Caco-2 (cell line): Measurements from ENCODE around the gene CLNK. TPM values are rescaled to one million over a fixed set of nuclear protein-coding genes. Genes with fewer than 3 reads are reported as not detected.

Experiments
- BruUV-seq: library from RNA; stranded (reverse); fragments of 400-500 nt; replicated peaks from 2 replicates; lab custom pipeline; 2021; lab: Mats Ljungman, UMichigan
- CTCF ChIA-PET: fragments of 300-600 bp; sonication (Branson Sonifier 250); formaldehyde crosslinking; loops from one replicate; lab custom pipeline; 2022; ENCODE audit warnings: antibody characterized with exemption; lab: Charles Lee
- POLR2A ChIA-PET: fragments of 300-600 bp; sonication (Branson Sonifier 250); formaldehyde crosslinking; loops from one replicate; lab custom pipeline; 2022; ENCODE audit warnings: antibody characterized with exemption; lab: Charles Lee
- DNase-seq, 2 experiments: peaks; one replicate each; pipeline versions ENCODE4 v3.0.0 to v3.0.0-alpha.2; 2020 to 2022
- H3K27me3 ChIP-seq: replicated peaks from 2 replicates; pipeline ENCODE4 v1.6.0; 2011; ENCODE audit warnings: low read length; ENCODE audit not compliant: control insufficient read depth, insufficient read depth
- H3K36me3 ChIP-seq: 2 replicates; pipeline ENCODE4 v1.5.1; 2011; ENCODE audit warnings: low read length; ENCODE audit not compliant: control insufficient read depth, insufficient read depth
- H3K4me1 ChIP-seq: fragments of 250-450 bp; sonication (Bioruptor Pico); 2 replicates; pipeline ENCODE4 v1.5.1; 2020; ENCODE audit warnings: mild to moderate bottlenecking
- H3K4me3 ChIP-seq: 2 replicates; pipeline ENCODE4 v1.5.1; 2011; ENCODE audit warnings: low read depth, mild to moderate bottlenecking, control low read depth, low read length
- H3K9me3 ChIP-seq: fragments of 250-450 bp; sonication (Bioruptor Pico); 2 replicates; pipeline ENCODE4 v1.5.1; 2020; ENCODE audit warnings: mild to moderate bottlenecking, moderate library complexity
- H3K27ac Mint-ChIP-seq: one replicate; pipeline ENCODE4 v1.8.0; 2022; ENCODE audit warnings: mixed read lengths; ENCODE audit not compliant: unreplicated experiment
- H3K27me3 Mint-ChIP-seq: one replicate; pipeline ENCODE4 v1.8.0; 2022; ENCODE audit warnings: mixed read lengths; ENCODE audit not compliant: insufficient read depth, unreplicated experiment
- H3K36me3 Mint-ChIP-seq: one replicate; pipeline ENCODE4 v1.8.0; 2022; ENCODE audit warnings: mild to moderate bottlenecking, mixed read lengths; ENCODE audit not compliant: insufficient read depth, unreplicated experiment
- H3K4me1 Mint-ChIP-seq: one replicate; pipeline ENCODE4 v1.8.0; 2022; ENCODE audit warnings: low read depth, mixed read lengths; ENCODE audit not compliant: unreplicated experiment
- H3K4me3 Mint-ChIP-seq: one replicate; pipeline ENCODE4 v1.8.0; 2022; ENCODE audit warnings: mild to moderate bottlenecking, moderate library complexity, mixed read lengths; ENCODE audit not compliant: unreplicated experiment
- H3K9me3 Mint-ChIP-seq: one replicate; pipeline ENCODE4 v1.8.0; 2022; ENCODE audit warnings: mixed read lengths; ENCODE audit not compliant: unreplicated experiment
- intact Hi-C: fragments of 100-400 bp; cut with micrococcal nuclease; formaldehyde crosslinking; loops from one replicate; pipeline ENCODE4 v1.10.0; 2022; ENCODE audit not compliant: unreplicated experiment
- total RNA-seq: library from RNA; stranded (reverse); gene quantifications from 2 replicates; pipeline ENCODE4 v1.2.3, GENCODE V29; 2022
- TF ChIP-seq, protein P1 (sequence below), 2 experiments: fragments of 200-600 bp in 1 of 2; IDR thresholded peaks; 1 replicate in 1 of 2; 2 replicates in 1 of 2; pipeline versions ENCODE4 v1.5.1 to v1.8.0; 2011 to 2022; ENCODE audit warnings: antibody characterized with exemption in 1 of 2, control low read depth in 1 of 2, inconsistent platforms in 1 of 2, low read depth in 1 of 2, low read length in 1 of 2, mild to moderate bottlenecking in 1 of 2, moderate library complexity in 1 of 2; ENCODE audit not compliant: insufficient read depth in 1 of 2, severe bottlenecking in 1 of 2, unreplicated experiment in 1 of 2

The CLNK gene
- total RNA-seq, 1 experiment from 2014 or later, result not detected

DNA sequence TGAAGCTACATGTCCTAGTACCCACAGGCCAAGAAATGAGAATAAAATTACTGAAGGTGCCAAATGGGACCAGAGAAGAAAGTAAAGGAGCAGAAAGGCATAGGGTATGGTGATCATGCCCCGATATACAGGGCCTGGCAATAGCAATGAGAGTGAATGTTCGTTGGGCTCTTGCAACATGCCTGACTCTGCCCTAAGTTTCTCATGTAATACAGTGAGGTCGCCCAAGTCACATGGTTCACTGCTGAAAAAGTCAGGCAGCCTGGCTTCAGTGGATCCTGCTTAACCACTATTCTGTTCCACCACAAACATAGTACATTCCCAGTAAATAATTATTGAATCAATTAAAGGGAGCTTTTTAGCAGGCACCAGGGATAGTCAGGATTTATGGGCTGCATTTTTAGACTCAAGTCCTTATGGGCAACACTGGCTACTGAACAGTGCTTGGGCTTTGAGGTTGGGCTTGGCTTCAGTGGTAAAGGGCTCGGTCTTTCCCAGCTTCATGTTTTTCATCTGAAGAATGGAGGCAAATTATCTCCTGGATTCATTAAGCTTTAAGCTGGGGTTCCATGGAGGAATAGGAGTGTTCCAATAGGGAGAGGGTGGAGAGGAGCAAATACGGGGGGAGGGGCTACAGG, 160.3 kb downstream of the CLNK start:
- intact Hi-C loops, result no loop called here
- H3K27me3 Mint-ChIP-seq, result no peaks in the 10 kb centered on the region
- no peaks in the 10 kb centered on the region for H3K9me3 Mint-ChIP-seq
- ChIA-PET POLR2A (no interaction called here), CTCF (no interaction called here)
- TF ChIP-seq, protein P1, sequence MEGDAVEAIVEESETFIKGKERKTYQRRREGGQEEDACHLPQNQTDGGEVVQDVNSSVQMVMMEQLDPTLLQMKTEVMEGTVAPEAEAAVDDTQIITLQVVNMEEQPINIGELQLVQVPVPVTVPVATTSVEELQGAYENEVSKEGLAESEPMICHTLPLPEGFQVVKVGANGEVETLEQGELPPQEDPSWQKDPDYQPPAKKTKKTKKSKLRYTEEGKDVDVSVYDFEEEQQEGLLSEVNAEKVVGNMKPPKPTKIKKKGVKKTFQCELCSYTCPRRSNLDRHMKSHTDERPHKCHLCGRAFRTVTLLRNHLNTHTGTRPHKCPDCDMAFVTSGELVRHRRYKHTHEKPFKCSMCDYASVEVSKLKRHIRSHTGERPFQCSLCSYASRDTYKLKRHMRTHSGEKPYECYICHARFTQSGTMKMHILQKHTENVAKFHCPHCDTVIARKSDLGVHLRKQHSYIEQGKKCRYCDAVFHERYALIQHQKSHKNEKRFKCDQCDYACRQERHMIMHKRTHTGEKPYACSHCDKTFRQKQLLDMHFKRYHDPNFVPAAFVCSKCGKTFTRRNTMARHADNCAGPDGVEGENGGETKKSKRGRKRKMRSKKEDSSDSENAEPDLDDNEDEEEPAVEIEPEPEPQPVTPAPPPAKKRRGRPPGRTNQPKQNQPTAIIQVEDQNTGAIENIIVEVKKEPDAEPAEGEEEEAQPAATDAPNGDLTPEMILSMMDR (IDR thresholded peaks at IDR 0.05; ENCODE audit: insufficient read depth in 1 of 2, low read depth in 1 of 2, low read length in 1 of 2, severe bottlenecking in 1 of 2, unreplicated experiment in 1 of 2), result no peak
- no peak for DNase-seq
- BruUV-seq, result no TSS peak
- Histone ChIP-seq H3K9me3 (no peaks in the 10 kb centered on the region), H3K27me3 (no peaks in the 10 kb centered on the region), H3K36me3 (no peaks in the 10 kb centered on the region), H3K4me3 (no peak overlapping the region), H3K4me1 (no peaks in the 10 kb centered on the region)
- no peak overlapping the region for H3K27ac Mint-ChIP-seq
- peaks cover 3% of the 10 kb centered on the region for H3K4me1 Mint-ChIP-seq
- no peaks in the 10 kb centered on the region for H3K36me3 Mint-ChIP-seq
- H3K4me3 Mint-ChIP-seq, result no peak overlapping the region

DNA sequence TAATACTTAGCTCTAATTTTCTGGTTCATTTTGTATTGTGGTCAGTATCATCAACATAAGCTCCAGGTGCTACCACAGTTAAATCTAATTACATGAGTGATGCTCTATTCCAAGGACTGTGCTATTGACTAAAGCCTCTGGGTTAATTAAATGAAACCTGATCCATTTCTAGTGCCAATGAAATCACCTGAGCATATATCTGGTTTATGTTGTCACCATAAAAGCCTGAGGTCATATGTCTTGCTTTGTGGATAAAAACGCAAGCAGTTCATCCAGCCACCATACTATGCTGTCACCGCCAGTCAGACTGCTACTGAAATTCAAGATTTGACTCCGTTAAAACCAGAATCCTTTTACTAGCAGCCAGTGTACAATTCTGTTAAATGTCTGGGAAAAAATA, 163.1 kb downstream of the CLNK start:
- intact Hi-C loops, result no loop called here
- 0 out of 2 replicates have a peak, but pooled peaks cover 4% of the 10 kb centered on the region for H3K4me1 ChIP-seq
- no TSS peak for BruUV-seq
- Mint-ChIP-seq H3K9me3 (no peaks in the 10 kb centered on the region), H3K27me3 (no peaks in the 10 kb centered on the region), H3K27ac (no peak overlapping the region), H3K4me3 (no peak overlapping the region), H3K4me1 (no peaks in the 10 kb centered on the region), H3K36me3 (no peaks in the 10 kb centered on the region)
- CTCF ChIA-PET, result no interaction called here
- POLR2A ChIA-PET, result no interaction called here
- no peak for DNase-seq
- no peak overlapping the region for H3K4me3 ChIP-seq
- H3K36me3 ChIP-seq, result no peaks in the 10 kb centered on the region
- H3K27me3 ChIP-seq, result no peaks in the 10 kb centered on the region
- H3K9me3 ChIP-seq, result no peaks in the 10 kb centered on the region
- TF ChIP-seq, protein P1 (IDR thresholded peaks at IDR 0.05; ENCODE audit: insufficient read depth in 1 of 2, low read depth in 1 of 2, low read length in 1 of 2, severe bottlenecking in 1 of 2, unreplicated experiment in 1 of 2), result no peak

GRCh38 chr4:10509733-10510132, 174.8 kb downstream of the CLNK start:
- peaks cover 6% of the 10 kb centered on the region for H3K9me3 Mint-ChIP-seq
- ChIA-PET CTCF (no interaction called here), POLR2A (no interaction called here)
- intact Hi-C loops, result no loop called here
- BruUV-seq, result no TSS peak
- no peaks in the 10 kb centered on the region for H3K4me1 Mint-ChIP-seq
- no peaks in the 10 kb centered on the region for H3K27me3 ChIP-seq
- H3K4me3 Mint-ChIP-seq, result no peak overlapping the region
- no peaks in the 10 kb centered on the region for H3K9me3 ChIP-seq
- no peak overlapping the region for H3K4me3 ChIP-seq
- TF ChIP-seq, protein P1 (IDR thresholded peaks at IDR 0.05; ENCODE audit: insufficient read depth in 1 of 2, low read depth in 1 of 2, low read length in 1 of 2, severe bottlenecking in 1 of 2, unreplicated experiment in 1 of 2), result no peak
- no peaks in the 10 kb centered on the region for H3K27me3 Mint-ChIP-seq
- H3K4me1 ChIP-seq, result no peaks in the 10 kb centered on the region
- no peaks in the 10 kb centered on the region for H3K36me3 ChIP-seq
- no peaks in the 10 kb centered on the region for H3K36me3 Mint-ChIP-seq
- DNase-seq, result no peak
- H3K27ac Mint-ChIP-seq, result no peak overlapping the region
